Neural cell (in vitro differentiated cells): ENCODE measurements around the gene PIM3. TPM values are rescaled to one million over a fixed set of nuclear protein-coding genes. Genes with fewer than 3 reads are reported as not detected.
"Not testable (repeated sequence)": the region's sequence is repeated elsewhere in the genome, so short reads cannot be mapped to it uniquely, and the experiment has no call there.

Experiments
- H2AFZ ChIP-seq: fragments of 200-600, 300-800 bp; sonication (generic), shearing (Covaris generic); 2 replicates; pipeline ENCODE4 v1.6.0; 2014; ENCODE audit warnings: low read depth, mild to moderate bottlenecking, antibody characterized with exemption, low read length, moderate library complexity
- H3F3A ChIP-seq: fragments of 200-600 bp; shearing (Covaris generic); 2 replicates; pipeline ENCODE4 v1.6.1; 2016; ENCODE audit warnings: mild to moderate bottlenecking, moderate library complexity, mixed read lengths, antibody characterized with exemption, low read length; ENCODE audit not compliant: insufficient read depth, poor library complexity, severe bottlenecking
- H3K27ac ChIP-seq: fragments of 200-600, 300-800 bp; sonication (generic), shearing (Covaris generic); 2 replicates; pipeline ENCODE4 v1.5.1; 2014; ENCODE audit warnings: mild to moderate bottlenecking, low read length, moderate library complexity
- H3K27me3 ChIP-seq: fragments of 300-800, 200-600 bp; sonication (generic), shearing (Covaris generic); 2 replicates; pipeline ENCODE4 v1.6.0; 2014; ENCODE audit warnings: mild to moderate bottlenecking, low read depth, low read length, moderate library complexity; ENCODE audit not compliant: insufficient read depth
- H3K36me3 ChIP-seq: fragments of 300-800, 200-600 bp; sonication (generic), shearing (Covaris generic); 2 replicates; pipeline ENCODE4 v1.5.1; 2014; ENCODE audit warnings: mild to moderate bottlenecking, antibody characterized with exemption, low read length, moderate library complexity; ENCODE audit not compliant: insufficient read depth
- H3K4me2 ChIP-seq: fragments of 300-800, 200-600 bp; sonication (generic), shearing (Covaris generic); 2 replicates; pipeline ENCODE4 v1.6.0; 2014; ENCODE audit warnings: mild to moderate bottlenecking, low read length
- H3K4me3 ChIP-seq: fragments of 300-800, 200-600 bp; sonication (generic), shearing (Covaris generic); 2 replicates; pipeline ENCODE4 v1.5.1; 2014; ENCODE audit warnings: mild to moderate bottlenecking, low read length, moderate library complexity
- H3K79me2 ChIP-seq: fragments of 200-600 bp; shearing (Covaris generic); replicated peaks from 2 replicates; pipeline ENCODE4 v1.6.0; 2014; ENCODE audit warnings: mild to moderate bottlenecking, low read length, moderate library complexity; ENCODE audit not compliant: insufficient read depth
- H3K9ac ChIP-seq: fragments of 300-800, 200-600 bp; sonication (generic), shearing (Covaris generic); 2 replicates; pipeline ENCODE4 v1.6.1; 2016; ENCODE audit warnings: mild to moderate bottlenecking, low read length, mixed read lengths
- H3K9me2 ChIP-seq: fragments of 200-600 bp; shearing (Covaris generic); 2 replicates; pipeline ENCODE4 v1.6.1; 2016; ENCODE audit warnings: mild to moderate bottlenecking, low read length, mixed read lengths; ENCODE audit not compliant: insufficient read depth
- H3K9me3 ChIP-seq: fragments of 200-600, 300-800 bp; sonication (generic), shearing (Covaris generic); 2 replicates; pipeline ENCODE4 v1.6.1; 2016; ENCODE audit warnings: mild to moderate bottlenecking, mixed run types, low read length, moderate library complexity, mixed read lengths
- H4K20me1 ChIP-seq: fragments of 200-600 bp; shearing (Covaris generic); 2 replicates; pipeline ENCODE4 v1.6.1; 2016; ENCODE audit warnings: mild to moderate bottlenecking, mixed run types; ENCODE audit not compliant: insufficient read depth
- CTCF ChIP-seq: fragments of 450-650 bp; IDR thresholded peaks from 2 replicates; pipeline ENCODE4 v1.5.1; 2014; ENCODE audit warnings: antibody characterized with exemption, mild to moderate bottlenecking, moderate library complexity; ENCODE audit not compliant: poor library complexity, severe bottlenecking
- EP300 ChIP-seq: fragments of 450-650 bp; conservative IDR thresholded peaks from 2 replicates; pipeline ENCODE4 v1.6.1; 2014; ENCODE audit warnings: antibody characterized with exemption, mild to moderate bottlenecking, moderate library complexity; ENCODE audit not compliant: poor library complexity, severe bottlenecking
- EZH2 ChIP-seq: fragments of 200-600, 300-800 bp; shearing (Covaris generic), sonication (generic); IDR thresholded peaks from 2 replicates; pipeline ENCODE4 v1.6.1; 2014; ENCODE audit warnings: antibody characterized with exemption, low read length, borderline replicate concordance, mild to moderate bottlenecking; ENCODE audit not compliant: insufficient read depth, poor library complexity, severe bottlenecking
- MXI1 ChIP-seq: fragments of 450-650 bp; conservative IDR thresholded peaks from 2 replicates; pipeline ENCODE4 v1.6.1; 2014; ENCODE audit warnings: antibody characterized with exemption, mild to moderate bottlenecking; ENCODE audit not compliant: poor library complexity, severe bottlenecking
- POLR2AphosphoS5 ChIP-seq: IDR thresholded peaks from 2 replicates; pipeline ENCODE4 v1.6.1; 2012
- RAD21 ChIP-seq: fragments of 450-650 bp; conservative IDR thresholded peaks from 2 replicates; pipeline ENCODE4 v1.6.1; 2014; ENCODE audit warnings: antibody characterized with exemption, mild to moderate bottlenecking, moderate library complexity
- REST ChIP-seq: IDR thresholded peaks from 2 replicates; pipeline ENCODE4 v1.6.1; 2012; ENCODE audit warnings: borderline replicate concordance
- SMC3 ChIP-seq: fragments of 450-650 bp; conservative IDR thresholded peaks from 2 replicates; pipeline ENCODE4 v1.6.1; 2014; ENCODE audit warnings: antibody characterized with exemption, mild to moderate bottlenecking, moderate library complexity; ENCODE audit not compliant: poor library complexity
- TAF1 ChIP-seq: IDR thresholded peaks from 2 replicates; pipeline ENCODE4 v1.6.1; 2012; ENCODE audit warnings: low read depth
- polyA plus RNA-seq: library from polyadenylated mRNA; depleted of rRNA; stranded (reverse); fragments of >200 nt; gene quantifications from 2 replicates; pipeline ENCODE4 v1.2.3, GENCODE V29; 2014

PIM3 gene
- polyA plus RNA-seq, 1 donor from 2014 or later, result 28.7 TPM

GRCh38 chr22:49986325-49986724 is 25.8 kb downstream of the PIM3 start:
- H3K9me2 ChIP-seq, result no peaks in the 10 kb centered on the region
- H2AFZ ChIP-seq, result no peak overlapping the region
- no peak overlapping the region for H3K27ac ChIP-seq
- H3K4me2 ChIP-seq, result no peak overlapping the region
- no peaks in the 10 kb centered on the region for H4K20me1 ChIP-seq
- peaks cover 17% of the 10 kb centered on the region for H3K27me3 ChIP-seq
- H3K4me3 ChIP-seq, result no peak overlapping the region
- peaks cover 7% of the 10 kb centered on the region for H3K9me3 ChIP-seq
- no peaks in the 10 kb centered on the region for H3K36me3 ChIP-seq
- TF ChIP-seq REST (no peak), MXI1 (no peak), SMC3 (no peak), EZH2 (no peak), TAF1 (no peak), CTCF (no peak), POLR2AphosphoS5 (no peak), EP300 (no peak), RAD21 (no peak)
- H3K9ac ChIP-seq, result no peak overlapping the region
- H3K79me2 ChIP-seq, result no peaks in the 10 kb centered on the region
- no peaks in the 10 kb centered on the region for H3F3A ChIP-seq

GRCh38 chr22:49989826-49990225 is 29.3 kb downstream of the PIM3 start:
- not testable (repeated sequence) for H3K9me3 ChIP-seq, H2AFZ ChIP-seq, H3K79me2 ChIP-seq, H3K4me2 ChIP-seq, H3K9ac ChIP-seq, H3K27me3 ChIP-seq, H3F3A ChIP-seq, H4K20me1 ChIP-seq, H3K27ac ChIP-seq, H3K36me3 ChIP-seq, H3K9me2 ChIP-seq, H3K4me3 ChIP-seq

- Histone ChIP-seq H3K36me3 (no peaks in the 10 kb centered on the region), H3K4me3 (no peak overlapping the region), H2AFZ (no peak overlapping the region), H3K79me2 (no peaks in the 10 kb centered on the region), H3K9ac (no peak overlapping the region), H3F3A (no peaks in the 10 kb centered on the region), H3K27ac (no peak overlapping the region), H3K9me2 (no peaks in the 10 kb centered on the region), H4K20me1 (no peaks in the 10 kb centered on the region), H3K9me3 (peaks cover 4% of the 10 kb centered on the region), H3K4me2 (no peak overlapping the region), H3K27me3 (no peaks in the 10 kb centered on the region)
- TF ChIP-seq REST (no peak), TAF1 (no peak), POLR2AphosphoS5 (no peak)
Measured at GRCh38 chr22:49991167-49991566, 30.6 kb downstream of the PIM3 start.
